Measurements from ENCODE around the gene HMCN2. TPM values are rescaled to one million over a fixed set of nuclear protein-coding genes. Genes with fewer than 3 reads are reported as not detected.

The HMCN2 gene
- total RNA-seq, 1 experiment from 2014 or later = 1.6 TPM

DNA sequence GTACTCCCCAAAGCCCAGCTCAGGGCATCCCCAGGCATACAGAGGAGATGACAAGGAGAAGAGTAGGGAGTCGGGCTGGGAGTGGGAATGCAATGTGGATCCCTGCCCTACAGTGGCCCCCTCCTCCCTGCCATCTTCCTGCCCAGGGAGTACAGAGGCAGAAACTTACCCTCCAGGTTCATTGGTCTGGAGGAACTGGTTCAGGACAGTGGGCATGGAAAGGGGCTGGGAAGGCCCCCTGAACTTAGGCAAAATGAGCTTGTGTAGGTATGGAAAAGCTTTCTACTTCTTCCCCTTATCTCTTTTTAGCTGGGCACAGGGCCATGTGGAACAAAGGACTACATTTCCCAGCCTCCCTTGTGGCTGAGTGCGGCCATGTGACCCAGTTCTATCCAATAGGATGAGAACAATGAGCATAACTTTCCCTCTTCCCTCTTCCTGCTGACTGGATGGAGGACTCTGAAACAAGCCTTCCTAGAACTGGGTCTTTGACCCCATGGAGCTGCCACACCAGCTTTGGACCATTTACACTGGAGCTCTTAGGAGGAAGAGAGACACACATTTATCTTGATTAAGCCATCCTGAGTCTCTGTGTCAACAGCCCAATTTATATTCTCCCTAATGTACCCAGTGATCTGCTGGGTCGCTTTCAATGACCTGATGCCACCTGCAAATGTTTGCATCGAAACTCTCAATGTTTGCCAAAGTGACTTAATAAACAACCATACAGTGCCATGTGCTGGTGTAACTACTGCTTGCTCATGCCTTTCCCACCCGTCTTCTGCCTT is 25.0 kb upstream of the HMCN2 start:
- H3K9me2 ChIP-seq (ENCODE audit: insufficient read depth) = no peaks in the 10 kb centered on the region
- no peak overlapping the region for H3K27ac ChIP-seq
- H2AFZ ChIP-seq = peak overlapping the region; percentile 64; the same call in 1 of the 2 replicates
- no peaks in the 10 kb centered on the region for H3K79me2 ChIP-seq (ENCODE audit: low read depth)
- H3K36me3 ChIP-seq (ENCODE audit: low read depth) = no peaks in the 10 kb centered on the region
- H3F3A ChIP-seq (ENCODE audit: insufficient read depth, low read depth) = peaks cover 5% of the 10 kb centered on the region; the same call in 1 of the 2 replicates
- DNase-seq = peak; percentile 55 to 61
- no TSS peak for BruUV-seq (replicated peaks)
- H3K4me1 ChIP-seq (replicated peaks; ENCODE audit: insufficient read depth) = no peaks in the 10 kb centered on the region
- H3K27me3 ChIP-seq (ENCODE audit: insufficient read depth, low read depth) = no peaks in the 10 kb centered on the region
- H3K4me3 ChIP-seq = no peak overlapping the region
- ChIA-PET POLR2A (ENCODE audit: unreplicated experiment) (interaction anchor here (0.6 to 0.7 kb wide), 2 partner anchors 7 to 187 kb away, joined by 6 to 18 read pairs; no protein-coding TSS in a partner anchor), CTCF (interaction anchor here (0.9 to 1.5 kb wide), 4 partner anchors 14 to 442 kb away, joined by 3 to 4 read pairs (median 4); no protein-coding TSS in a partner anchor)
- H4K20me1 ChIP-seq (ENCODE audit: insufficient read depth) = no peaks in the 10 kb centered on the region
- H3K4me2 ChIP-seq = no peak overlapping the region
- H3K9me3 ChIP-seq (ENCODE audit: insufficient read depth, low read depth) = no peaks in the 10 kb centered on the region
- TF ChIP-seq, protein P1, sequence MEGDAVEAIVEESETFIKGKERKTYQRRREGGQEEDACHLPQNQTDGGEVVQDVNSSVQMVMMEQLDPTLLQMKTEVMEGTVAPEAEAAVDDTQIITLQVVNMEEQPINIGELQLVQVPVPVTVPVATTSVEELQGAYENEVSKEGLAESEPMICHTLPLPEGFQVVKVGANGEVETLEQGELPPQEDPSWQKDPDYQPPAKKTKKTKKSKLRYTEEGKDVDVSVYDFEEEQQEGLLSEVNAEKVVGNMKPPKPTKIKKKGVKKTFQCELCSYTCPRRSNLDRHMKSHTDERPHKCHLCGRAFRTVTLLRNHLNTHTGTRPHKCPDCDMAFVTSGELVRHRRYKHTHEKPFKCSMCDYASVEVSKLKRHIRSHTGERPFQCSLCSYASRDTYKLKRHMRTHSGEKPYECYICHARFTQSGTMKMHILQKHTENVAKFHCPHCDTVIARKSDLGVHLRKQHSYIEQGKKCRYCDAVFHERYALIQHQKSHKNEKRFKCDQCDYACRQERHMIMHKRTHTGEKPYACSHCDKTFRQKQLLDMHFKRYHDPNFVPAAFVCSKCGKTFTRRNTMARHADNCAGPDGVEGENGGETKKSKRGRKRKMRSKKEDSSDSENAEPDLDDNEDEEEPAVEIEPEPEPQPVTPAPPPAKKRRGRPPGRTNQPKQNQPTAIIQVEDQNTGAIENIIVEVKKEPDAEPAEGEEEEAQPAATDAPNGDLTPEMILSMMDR (conservative IDR thresholded peaks at IDR 0.05) = no peak
- TF ChIP-seq EZH2 (IDR thresholded peaks at IDR 0.05; ENCODE audit: low read depth) = no peak
- intact Hi-C loops (cut with micrococcal nuclease; ENCODE audit: unreplicated experiment) = loop anchor here (1.0 to 5.0 kb wide), 4 partner anchors 108 to 441 kb away; no protein-coding TSS in a partner anchor

DNA sequence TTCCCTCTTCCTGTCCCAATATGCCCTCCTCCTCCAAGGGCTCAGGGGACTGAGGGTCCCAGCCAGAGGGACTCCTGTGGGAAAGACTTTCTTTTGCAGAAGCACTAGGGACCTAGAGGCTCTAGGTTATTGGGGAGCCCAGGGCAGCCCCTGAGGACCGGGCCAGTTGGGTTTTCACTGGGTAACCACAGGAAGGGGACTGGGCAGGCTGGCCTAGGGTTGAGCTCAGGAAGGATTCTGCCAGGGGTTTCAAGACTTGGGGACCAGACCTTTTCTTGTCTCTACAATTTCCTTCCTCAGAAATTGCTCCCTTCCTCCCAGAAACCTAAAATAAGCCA is 24.4 kb upstream of the HMCN2 start:
- Histone ChIP-seq H3K36me3 (ENCODE audit: low read depth) (no peaks in the 10 kb centered on the region), H3K79me2 (ENCODE audit: low read depth) (no peaks in the 10 kb centered on the region), H3K4me1 (replicated peaks; ENCODE audit: insufficient read depth) (no peaks in the 10 kb centered on the region), H3K4me2 (no peak overlapping the region), H3K9me2 (ENCODE audit: insufficient read depth) (no peaks in the 10 kb centered on the region), H3K4me3 (no peak overlapping the region), H3K27me3 (ENCODE audit: insufficient read depth, low read depth) (no peaks in the 10 kb centered on the region), H3F3A (ENCODE audit: insufficient read depth, low read depth) (peaks cover 5% of the 10 kb centered on the region; the same call in 1 of the 2 replicates), H4K20me1 (ENCODE audit: insufficient read depth) (no peaks in the 10 kb centered on the region), H2AFZ (no peak overlapping the region), H3K27ac (no peak overlapping the region), H3K9me3 (ENCODE audit: insufficient read depth, low read depth) (no peaks in the 10 kb centered on the region)
- intact Hi-C loops (cut with micrococcal nuclease; ENCODE audit: unreplicated experiment) = loop anchor here (2.0 to 5.0 kb wide), 2 partner anchors 108 to 206 kb away; no protein-coding TSS in a partner anchor
- ChIA-PET CTCF (interaction anchor here (1.5 kb wide), 1 partner anchor 15 kb away, joined by 3 read pairs; no protein-coding TSS in a partner anchor), POLR2A (ENCODE audit: unreplicated experiment) (interaction anchor here (0.7 kb wide), 1 partner anchor 188 kb away, joined by 6 read pairs; no protein-coding TSS in a partner anchor)
- DNase-seq = no peak
- TF ChIP-seq, protein P1 (conservative IDR thresholded peaks at IDR 0.05) = no peak
- no peak for TF ChIP-seq EZH2 (IDR thresholded peaks at IDR 0.05; ENCODE audit: low read depth)
- no TSS peak for BruUV-seq (replicated peaks)

DNA sequence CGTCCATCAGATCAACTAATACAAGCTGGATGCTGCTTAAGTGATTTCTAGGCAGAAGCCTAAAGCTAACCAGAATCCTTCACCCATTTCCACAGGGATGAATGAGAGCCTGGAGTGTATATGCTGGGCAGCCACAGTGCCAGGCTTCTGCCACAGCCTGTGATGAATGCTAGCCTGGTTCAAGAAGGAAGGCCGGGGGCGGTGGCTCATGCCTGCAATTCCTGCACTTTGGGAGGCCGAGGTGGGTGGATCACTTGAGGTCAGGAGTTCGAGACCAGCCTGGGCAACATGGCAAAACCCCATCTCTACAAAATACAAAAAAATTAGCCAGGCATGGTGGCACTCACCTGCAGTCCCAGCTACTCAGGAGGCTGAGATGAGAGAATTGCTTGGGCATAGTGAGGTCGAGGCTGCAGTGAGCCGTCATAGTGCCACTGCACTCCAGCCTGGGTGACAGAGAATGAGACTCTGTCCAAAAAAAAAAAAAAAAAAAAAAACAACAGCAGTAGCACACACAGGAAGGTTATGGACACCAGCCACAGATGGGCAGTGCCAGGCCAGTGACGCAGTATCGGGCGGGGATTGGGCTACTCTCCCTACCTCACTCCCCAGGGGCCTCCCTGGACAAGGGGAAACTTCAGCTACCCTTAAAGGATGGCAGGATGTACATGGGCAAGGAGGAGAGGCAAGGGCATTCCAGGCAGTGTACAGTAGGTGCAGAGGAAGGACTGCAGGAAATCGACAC is 23.1 kb upstream of the HMCN2 start:
- DNase-seq = no peak
- no peak overlapping the region for H2AFZ ChIP-seq
- H3K4me1 ChIP-seq (replicated peaks; ENCODE audit: insufficient read depth) = no peaks in the 10 kb centered on the region
- no peaks in the 10 kb centered on the region for H3K36me3 ChIP-seq (ENCODE audit: low read depth)
- H3K9me3 ChIP-seq (ENCODE audit: insufficient read depth, low read depth) = no peaks in the 10 kb centered on the region
- H3K4me2 ChIP-seq = no peak overlapping the region
- no peak overlapping the region for H3K4me3 ChIP-seq
- H3K9me2 ChIP-seq (ENCODE audit: insufficient read depth) = no peaks in the 10 kb centered on the region
- no peak overlapping the region for H3K27ac ChIP-seq
- H4K20me1 ChIP-seq (ENCODE audit: insufficient read depth) = no peaks in the 10 kb centered on the region
- BruUV-seq (replicated peaks) = no TSS peak
- intact Hi-C loops (cut with micrococcal nuclease; ENCODE audit: unreplicated experiment) = loop anchor here (5.0 kb wide), 1 partner anchor 205 kb away; no protein-coding TSS in a partner anchor
- ChIA-PET POLR2A (ENCODE audit: unreplicated experiment) (no interaction called here), CTCF (interaction anchor here (0.5 to 0.6 kb wide), 2 partner anchors 12 to 606 kb away, joined by 7 to 10 read pairs; no protein-coding TSS in a partner anchor)
- no peaks in the 10 kb centered on the region for H3K79me2 ChIP-seq (ENCODE audit: low read depth)
- H3F3A ChIP-seq (ENCODE audit: insufficient read depth, low read depth) = peaks cover 5% of the 10 kb centered on the region; the same call in 1 of the 2 replicates
- TF ChIP-seq EZH2 (IDR thresholded peaks at IDR 0.05; ENCODE audit: low read depth) = no peak
- TF ChIP-seq, protein P1 (conservative IDR thresholded peaks at IDR 0.05) = no peak
- no peaks in the 10 kb centered on the region for H3K27me3 ChIP-seq (ENCODE audit: insufficient read depth, low read depth)
